ENCODE results near the gene TSPAN11. TPM values are rescaled to one million over a fixed set of nuclear protein-coding genes. Genes with fewer than 3 reads are reported as not detected.

Gene TSPAN11
- total RNA-seq, 1 donor from 2014 or later: 2.5 TPM

GRCh38 chr12:30902596-30902995 is 24.0 kb upstream of the TSPAN11 start:
- Histone ChIP-seq H3K9me3 (no peaks in the 10 kb centered on the region), H3K27ac (no peak overlapping the region), H3K27me3 (no peaks in the 10 kb centered on the region), H3K36me3 (no peaks in the 10 kb centered on the region), H3K4me1 (peaks cover 1% of the 10 kb centered on the region), H3K4me3 (no peak overlapping the region)
- DNase-seq (ENCODE audit: extremely low spot score in 2 of 2): no peak
- no peak for TF ChIP-seq CTCF (IDR thresholded peaks at IDR 0.05)
- no peak for TF ChIP-seq POLR2A (IDR thresholded peaks at IDR 0.05)
- no peak for TF ChIP-seq POLR2AphosphoS5 (IDR thresholded peaks at IDR 0.05; ENCODE audit: insufficient read depth in 1 of 2, low read depth in 1 of 2)
- intact Hi-C loops (cut with DNase I): no loop called here

DNA sequence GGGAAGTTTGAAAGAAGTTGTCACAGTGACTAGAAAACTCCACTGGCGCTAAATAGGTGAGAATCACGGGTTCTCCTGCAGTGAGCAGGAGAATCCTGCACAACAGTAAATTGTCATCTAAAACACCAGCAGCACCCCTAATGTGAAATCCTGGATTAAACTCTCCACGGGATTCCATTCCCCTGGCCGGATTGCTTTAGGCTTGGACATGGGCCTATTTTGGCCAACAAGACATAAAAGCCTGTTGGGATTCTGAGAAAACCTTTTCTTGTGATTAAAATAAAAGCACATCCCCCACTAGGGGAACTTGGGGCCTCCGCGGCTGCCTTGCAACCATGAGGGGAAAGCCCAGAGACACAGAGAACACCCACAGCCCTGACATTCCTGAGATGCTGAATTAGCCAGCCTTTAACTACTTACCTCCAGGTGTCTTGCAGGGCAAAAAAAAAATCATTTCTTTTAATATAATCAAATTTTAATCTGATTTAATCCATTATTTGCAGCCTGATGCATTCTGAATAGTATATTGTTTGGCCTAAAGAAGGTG is 21.0 kb upstream of the TSPAN11 start:
- intact Hi-C loops (cut with DNase I): no loop called here

DNA sequence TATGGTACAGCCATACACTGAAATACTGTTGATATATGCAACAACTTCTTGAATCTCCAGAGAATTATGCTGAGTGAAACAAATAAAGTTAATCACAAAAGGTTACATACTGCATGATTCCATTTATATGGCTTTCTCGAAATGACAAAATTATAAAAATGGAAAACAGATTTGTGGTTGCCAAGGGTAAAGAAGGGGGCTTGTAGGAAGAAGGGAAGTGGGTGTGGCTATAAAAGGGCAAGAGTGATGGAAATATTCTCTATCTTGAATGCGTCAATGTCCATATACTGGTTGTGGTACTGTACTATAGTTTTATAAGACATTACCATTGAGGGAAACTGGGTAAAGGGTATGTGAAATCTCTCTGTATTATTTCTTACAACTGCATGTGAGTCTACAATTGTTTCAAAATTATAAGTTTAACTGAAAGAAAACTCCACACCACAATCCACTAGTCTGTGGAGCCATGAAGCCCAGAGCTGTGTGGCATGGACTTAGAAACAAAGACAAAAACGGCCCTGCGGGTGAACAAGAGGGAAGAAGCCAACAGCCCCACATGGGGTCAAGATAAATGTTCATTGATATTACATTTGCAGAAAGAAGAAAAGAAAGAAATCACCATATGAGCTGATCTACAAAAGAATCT is 18.3 kb upstream of the TSPAN11 start:
- H3K4me3 ChIP-seq: no peak overlapping the region
- TF ChIP-seq POLR2AphosphoS5 (IDR thresholded peaks at IDR 0.05; ENCODE audit: insufficient read depth in 1 of 2, low read depth in 1 of 2) (no peak), CTCF (IDR thresholded peaks at IDR 0.05) (no peak), POLR2A (IDR thresholded peaks at IDR 0.05) (no peak)
- no peaks in the 10 kb centered on the region for H3K27me3 ChIP-seq
- H3K27ac ChIP-seq: no peak overlapping the region
- H3K4me1 ChIP-seq: peaks cover 19% of the 10 kb centered on the region
- H3K9me3 ChIP-seq: no peaks in the 10 kb centered on the region
- intact Hi-C loops (cut with DNase I): no loop called here
- DNase-seq (ENCODE audit: extremely low spot score in 2 of 2): peak in 1 of 2 donors; percentile 71
- H3K36me3 ChIP-seq: no peaks in the 10 kb centered on the region

More for the DNA sequence above, 21.0 kb upstream of the TSPAN11 start:
- Histone ChIP-seq H3K27me3 (no peaks in the 10 kb centered on the region), H3K36me3 (no peaks in the 10 kb centered on the region), H3K4me3 (no peak overlapping the region), H3K27ac (no peak overlapping the region), H3K9me3 (no peaks in the 10 kb centered on the region), H3K4me1 (peaks cover 18% of the 10 kb centered on the region)
- no peak for DNase-seq (ENCODE audit: extremely low spot score in 2 of 2)
- TF ChIP-seq CTCF (IDR thresholded peaks at IDR 0.05) (no peak), POLR2A (IDR thresholded peaks at IDR 0.05) (no peak), POLR2AphosphoS5 (IDR thresholded peaks at IDR 0.05; ENCODE audit: insufficient read depth in 1 of 2, low read depth in 1 of 2) (no peak)

- Histone ChIP-seq H3K27me3 (no peaks in the 10 kb centered on the region), H3K27ac (peak overlapping the region; percentile 48), H3K4me3 (no peak overlapping the region), H3K4me1 (peaks cover 19% of the 10 kb centered on the region), H3K9me3 (no peaks in the 10 kb centered on the region), H3K36me3 (no peaks in the 10 kb centered on the region)
- TF ChIP-seq CTCF (IDR thresholded peaks at IDR 0.05) (no peak), POLR2AphosphoS5 (IDR thresholded peaks at IDR 0.05; ENCODE audit: insufficient read depth in 1 of 2, low read depth in 1 of 2) (peak in 1 of 2 donors; percentile 13)
- peak in 1 of 2 donors; percentile 84 for DNase-seq (ENCODE audit: extremely low spot score in 2 of 2)
- intact Hi-C loops (cut with DNase I): no loop called here
Measured at GRCh38 chr12:30908722-30909348, 17.7 kb upstream of the TSPAN11 start.
